GM19025 (cell line): ENCODE results near the gene NBPF14.
"Not testable (repeated sequence)": the region's sequence is repeated elsewhere in the genome, so short reads cannot be mapped to it uniquely, and the experiment has no call there.

Experiments used
- ATAC-seq: cut with Tn5 transposase; IDR thresholded peaks from one replicate; pipeline ENCODE4 v1.9.1; 2021; ENCODE audit warnings: mild to moderate bottlenecking, low read depth, moderate library complexity; ENCODE audit not compliant: unreplicated experiment

NBPF14 gene

GRCh38 chr1:148595911-148596310 lies at the start of gene NBPF14:
Gene NBPF14, minus strand, starts transcription at chr1:148596011. Its CDS starts 294 bp downstream, at chr1:148595717.
- not testable (repeated sequence) for ATAC-seq

GRCh38 chr1:148625451-148625850 lies 29.6 kb upstream of the NBPF14 start:
- not testable (repeated sequence) for ATAC-seq

GRCh38 chr1:148618216-148618615 lies 22.4 kb upstream of the NBPF14 start:
- not testable (repeated sequence) for ATAC-seq

GRCh38 chr1:148605266-148605665 lies 9.5 kb upstream of the NBPF14 start:
- ATAC-seq: not testable (repeated sequence)

- not testable (repeated sequence) for ATAC-seq
These were observed 451 bp downstream of the NBPF14 start for GRCh38 chr1:148595360-148595759.

GRCh38 chr1:148591098-148591497 lies 4.7 kb downstream of the NBPF14 start:
- ATAC-seq: not testable (repeated sequence)

GRCh38 chr1:148532158-148532557 lies 63.7 kb downstream of the NBPF14 start:
- ATAC-seq: not testable (repeated sequence)

GRCh38 chr1:148529101-148529567 lies 66.7 kb downstream of the NBPF14 start:
- not testable (repeated sequence) for ATAC-seq

- not testable (repeated sequence) for ATAC-seq
These were observed 67.2 kb downstream of the NBPF14 start for GRCh38 chr1:148528591-148528990.

GRCh38 chr1:148526587-148526986 lies 69.2 kb downstream of the NBPF14 start:
- ATAC-seq: not testable (repeated sequence)

- ATAC-seq: not testable (repeated sequence)
These were observed 72.3 kb downstream of the NBPF14 start for GRCh38 chr1:148523205-148524144.

GRCh38 chr1:148522561-148523204 lies 73.1 kb downstream of the NBPF14 start:
- peak; percentile 77 for ATAC-seq

- not testable (repeated sequence) for ATAC-seq
These were observed 73.7 kb downstream of the NBPF14 start for GRCh38 chr1:148522072-148522471.

- ATAC-seq: not testable (repeated sequence)
These were observed 81.5 kb downstream of the NBPF14 start for GRCh38 chr1:148514310-148514709.

GRCh38 chr1:148512571-148513184 lies 83.1 kb downstream of the NBPF14 start:
- ATAC-seq: not testable (repeated sequence)

GRCh38 chr1:148493933-148494332 lies 101.9 kb downstream of the NBPF14 start:
- ATAC-seq: not testable (repeated sequence)

- not testable (repeated sequence) for ATAC-seq
These were observed 112.8 kb downstream of the NBPF14 start, which contains the start of gene PPIAL4G for GRCh38 chr1:148483029-148483428. Gene PPIAL4G, minus strand, starts transcription at chr1:148483302. Its CDS starts 50 bp downstream, at chr1:148483252.
